Neural cell (in vitro differentiated cells): ENCODE results near the gene ANP32A. TPM values are rescaled to one million over a fixed set of nuclear protein-coding genes. Genes with fewer than 3 reads are reported as not detected.

Source experiments
- H2AFZ ChIP-seq: fragments of 200-600, 300-800 bp; sonication (generic), shearing (Covaris generic); 2 replicates; pipeline ENCODE4 v1.6.0; 2014; ENCODE audit warnings: low read depth, mild to moderate bottlenecking, antibody characterized with exemption, low read length, moderate library complexity
- H3F3A ChIP-seq: fragments of 200-600 bp; shearing (Covaris generic); 2 replicates; pipeline ENCODE4 v1.6.1; 2016; ENCODE audit warnings: mild to moderate bottlenecking, moderate library complexity, mixed read lengths, antibody characterized with exemption, low read length; ENCODE audit not compliant: insufficient read depth, poor library complexity, severe bottlenecking
- H3K27ac ChIP-seq: fragments of 200-600, 300-800 bp; sonication (generic), shearing (Covaris generic); 2 replicates; pipeline ENCODE4 v1.5.1; 2014; ENCODE audit warnings: mild to moderate bottlenecking, low read length, moderate library complexity
- H3K27me3 ChIP-seq: fragments of 300-800, 200-600 bp; sonication (generic), shearing (Covaris generic); 2 replicates; pipeline ENCODE4 v1.6.0; 2014; ENCODE audit warnings: mild to moderate bottlenecking, low read depth, low read length, moderate library complexity; ENCODE audit not compliant: insufficient read depth
- H3K36me3 ChIP-seq: fragments of 300-800, 200-600 bp; sonication (generic), shearing (Covaris generic); 2 replicates; pipeline ENCODE4 v1.5.1; 2014; ENCODE audit warnings: mild to moderate bottlenecking, antibody characterized with exemption, low read length, moderate library complexity; ENCODE audit not compliant: insufficient read depth
- H3K4me2 ChIP-seq: fragments of 300-800, 200-600 bp; sonication (generic), shearing (Covaris generic); 2 replicates; pipeline ENCODE4 v1.6.0; 2014; ENCODE audit warnings: mild to moderate bottlenecking, low read length
- H3K4me3 ChIP-seq: fragments of 300-800, 200-600 bp; sonication (generic), shearing (Covaris generic); 2 replicates; pipeline ENCODE4 v1.5.1; 2014; ENCODE audit warnings: mild to moderate bottlenecking, low read length, moderate library complexity
- H3K79me2 ChIP-seq: fragments of 200-600 bp; shearing (Covaris generic); replicated peaks from 2 replicates; pipeline ENCODE4 v1.6.0; 2014; ENCODE audit warnings: mild to moderate bottlenecking, low read length, moderate library complexity; ENCODE audit not compliant: insufficient read depth
- H3K9ac ChIP-seq: fragments of 300-800, 200-600 bp; sonication (generic), shearing (Covaris generic); 2 replicates; pipeline ENCODE4 v1.6.1; 2016; ENCODE audit warnings: mild to moderate bottlenecking, low read length, mixed read lengths
- H3K9me2 ChIP-seq: fragments of 200-600 bp; shearing (Covaris generic); 2 replicates; pipeline ENCODE4 v1.6.1; 2016; ENCODE audit warnings: mild to moderate bottlenecking, low read length, mixed read lengths; ENCODE audit not compliant: insufficient read depth
- H3K9me3 ChIP-seq: fragments of 200-600, 300-800 bp; sonication (generic), shearing (Covaris generic); 2 replicates; pipeline ENCODE4 v1.6.1; 2016; ENCODE audit warnings: mild to moderate bottlenecking, mixed run types, low read length, moderate library complexity, mixed read lengths
- H4K20me1 ChIP-seq: fragments of 200-600 bp; shearing (Covaris generic); 2 replicates; pipeline ENCODE4 v1.6.1; 2016; ENCODE audit warnings: mild to moderate bottlenecking, mixed run types; ENCODE audit not compliant: insufficient read depth
- EP300 ChIP-seq: fragments of 450-650 bp; conservative IDR thresholded peaks from 2 replicates; pipeline ENCODE4 v1.6.1; 2014; ENCODE audit warnings: antibody characterized with exemption, mild to moderate bottlenecking, moderate library complexity; ENCODE audit not compliant: poor library complexity, severe bottlenecking
- EZH2 ChIP-seq: fragments of 200-600, 300-800 bp; shearing (Covaris generic), sonication (generic); IDR thresholded peaks from 2 replicates; pipeline ENCODE4 v1.6.1; 2014; ENCODE audit warnings: antibody characterized with exemption, low read length, borderline replicate concordance, mild to moderate bottlenecking; ENCODE audit not compliant: insufficient read depth, poor library complexity, severe bottlenecking
- MXI1 ChIP-seq: fragments of 450-650 bp; conservative IDR thresholded peaks from 2 replicates; pipeline ENCODE4 v1.6.1; 2014; ENCODE audit warnings: antibody characterized with exemption, mild to moderate bottlenecking; ENCODE audit not compliant: poor library complexity, severe bottlenecking
- POLR2AphosphoS5 ChIP-seq: IDR thresholded peaks from 2 replicates; pipeline ENCODE4 v1.6.1; 2012
- RAD21 ChIP-seq: fragments of 450-650 bp; conservative IDR thresholded peaks from 2 replicates; pipeline ENCODE4 v1.6.1; 2014; ENCODE audit warnings: antibody characterized with exemption, mild to moderate bottlenecking, moderate library complexity
- SMC3 ChIP-seq: fragments of 450-650 bp; conservative IDR thresholded peaks from 2 replicates; pipeline ENCODE4 v1.6.1; 2014; ENCODE audit warnings: antibody characterized with exemption, mild to moderate bottlenecking, moderate library complexity; ENCODE audit not compliant: poor library complexity
- TAF1 ChIP-seq: IDR thresholded peaks from 2 replicates; pipeline ENCODE4 v1.6.1; 2012; ENCODE audit warnings: low read depth
- polyA plus RNA-seq: library from polyadenylated mRNA; depleted of rRNA; stranded (reverse); fragments of >200 nt; gene quantifications from 2 replicates; pipeline ENCODE4 v1.2.3, GENCODE V29; 2014
- TF ChIP-seq, protein P1 (sequence below): fragments of 450-650 bp; IDR thresholded peaks from 2 replicates; pipeline ENCODE4 v1.5.1; 2014; ENCODE audit warnings: antibody characterized with exemption, mild to moderate bottlenecking, moderate library complexity; ENCODE audit not compliant: poor library complexity, severe bottlenecking
- TF ChIP-seq, protein P2 (sequence below): IDR thresholded peaks from 2 replicates; pipeline ENCODE4 v1.6.1; 2012; ENCODE audit warnings: borderline replicate concordance

ANP32A gene
- polyA plus RNA-seq, 1 donor from 2014 or later, result 190 TPM

DNA sequence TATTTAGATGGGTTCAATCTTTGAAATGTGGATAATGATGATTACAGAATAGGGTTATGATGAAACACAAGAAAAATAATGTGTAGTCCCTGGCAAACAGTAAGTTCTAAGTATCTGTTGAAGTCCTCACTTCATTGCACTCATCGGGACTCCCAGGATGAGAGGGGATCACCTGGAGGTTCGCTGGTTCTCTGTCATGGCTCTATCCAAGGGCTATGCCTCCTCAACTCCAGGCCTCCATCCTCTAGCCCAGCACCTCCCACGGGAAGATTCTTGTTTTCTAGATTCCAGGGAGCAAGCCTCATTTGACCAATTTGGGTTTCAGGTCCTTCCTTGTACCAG, 45.5 kb downstream of the ANP32A start:
- TF ChIP-seq SMC3 (no peak), MXI1 (no peak), TAF1 (no peak), EZH2 (no peak)
- TF ChIP-seq, protein P1, sequence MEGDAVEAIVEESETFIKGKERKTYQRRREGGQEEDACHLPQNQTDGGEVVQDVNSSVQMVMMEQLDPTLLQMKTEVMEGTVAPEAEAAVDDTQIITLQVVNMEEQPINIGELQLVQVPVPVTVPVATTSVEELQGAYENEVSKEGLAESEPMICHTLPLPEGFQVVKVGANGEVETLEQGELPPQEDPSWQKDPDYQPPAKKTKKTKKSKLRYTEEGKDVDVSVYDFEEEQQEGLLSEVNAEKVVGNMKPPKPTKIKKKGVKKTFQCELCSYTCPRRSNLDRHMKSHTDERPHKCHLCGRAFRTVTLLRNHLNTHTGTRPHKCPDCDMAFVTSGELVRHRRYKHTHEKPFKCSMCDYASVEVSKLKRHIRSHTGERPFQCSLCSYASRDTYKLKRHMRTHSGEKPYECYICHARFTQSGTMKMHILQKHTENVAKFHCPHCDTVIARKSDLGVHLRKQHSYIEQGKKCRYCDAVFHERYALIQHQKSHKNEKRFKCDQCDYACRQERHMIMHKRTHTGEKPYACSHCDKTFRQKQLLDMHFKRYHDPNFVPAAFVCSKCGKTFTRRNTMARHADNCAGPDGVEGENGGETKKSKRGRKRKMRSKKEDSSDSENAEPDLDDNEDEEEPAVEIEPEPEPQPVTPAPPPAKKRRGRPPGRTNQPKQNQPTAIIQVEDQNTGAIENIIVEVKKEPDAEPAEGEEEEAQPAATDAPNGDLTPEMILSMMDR, result no peak
- Histone ChIP-seq H3K9me3 (no peaks in the 10 kb centered on the region), H3K27ac (no peak overlapping the region), H3F3A (no peaks in the 10 kb centered on the region), H3K27me3 (no peaks in the 10 kb centered on the region), H3K4me2 (no peak overlapping the region), H3K79me2 (no peaks in the 10 kb centered on the region), H2AFZ (no peak overlapping the region), H3K36me3 (peaks cover 7% of the 10 kb centered on the region), H3K9me2 (no peaks in the 10 kb centered on the region), H4K20me1 (no peaks in the 10 kb centered on the region), H3K9ac (no peak overlapping the region), H3K4me3 (no peak overlapping the region)

DNA sequence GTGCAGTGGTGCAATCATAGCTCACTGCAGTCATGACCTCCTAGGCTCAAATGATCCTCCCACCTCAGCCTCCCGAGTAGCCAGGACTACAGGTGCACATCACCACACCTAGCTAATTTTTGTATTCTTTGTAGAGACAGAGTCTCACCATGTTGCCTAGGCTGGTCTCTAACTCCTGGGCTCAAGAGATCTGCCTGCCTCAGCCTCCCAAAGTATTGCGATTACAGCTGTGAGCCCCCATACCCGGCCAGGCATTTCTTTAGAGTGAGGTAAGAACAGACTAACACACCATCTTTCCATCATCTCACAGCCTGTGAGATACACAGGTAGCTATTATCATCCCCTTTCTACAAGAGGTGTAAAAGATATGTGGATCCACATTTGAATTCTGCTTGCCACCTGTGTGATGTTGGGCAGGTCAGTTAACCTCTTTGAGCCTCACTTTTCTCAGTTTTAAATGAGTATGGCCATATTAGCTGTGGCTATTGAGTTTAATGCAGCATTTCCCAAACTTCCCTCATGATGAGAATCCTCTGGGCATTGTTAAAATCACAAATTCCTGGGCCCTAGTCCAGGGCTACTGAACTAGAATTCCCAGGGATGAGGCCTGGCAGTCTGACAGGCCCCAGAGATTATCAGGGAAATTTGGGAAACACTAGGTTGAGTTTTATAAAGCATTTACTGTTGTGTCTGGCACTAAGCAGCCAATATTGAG, 46.0 kb downstream of the ANP32A start:
- H3K9me3 ChIP-seq, result no peaks in the 10 kb centered on the region
- H3K27ac ChIP-seq, result no peak overlapping the region
- no peak overlapping the region for H3K9ac ChIP-seq
- H2AFZ ChIP-seq, result no peak overlapping the region
- no peaks in the 10 kb centered on the region for H3F3A ChIP-seq
- no peak overlapping the region for H3K4me3 ChIP-seq
- H3K79me2 ChIP-seq, result no peaks in the 10 kb centered on the region
- peaks cover 7% of the 10 kb centered on the region for H3K36me3 ChIP-seq
- H3K9me2 ChIP-seq, result no peaks in the 10 kb centered on the region
- H4K20me1 ChIP-seq, result no peaks in the 10 kb centered on the region
- TF ChIP-seq EZH2, result no peak
- no peak for TF ChIP-seq SMC3
- TF ChIP-seq EP300, result no peak
- TF ChIP-seq, protein P2, sequence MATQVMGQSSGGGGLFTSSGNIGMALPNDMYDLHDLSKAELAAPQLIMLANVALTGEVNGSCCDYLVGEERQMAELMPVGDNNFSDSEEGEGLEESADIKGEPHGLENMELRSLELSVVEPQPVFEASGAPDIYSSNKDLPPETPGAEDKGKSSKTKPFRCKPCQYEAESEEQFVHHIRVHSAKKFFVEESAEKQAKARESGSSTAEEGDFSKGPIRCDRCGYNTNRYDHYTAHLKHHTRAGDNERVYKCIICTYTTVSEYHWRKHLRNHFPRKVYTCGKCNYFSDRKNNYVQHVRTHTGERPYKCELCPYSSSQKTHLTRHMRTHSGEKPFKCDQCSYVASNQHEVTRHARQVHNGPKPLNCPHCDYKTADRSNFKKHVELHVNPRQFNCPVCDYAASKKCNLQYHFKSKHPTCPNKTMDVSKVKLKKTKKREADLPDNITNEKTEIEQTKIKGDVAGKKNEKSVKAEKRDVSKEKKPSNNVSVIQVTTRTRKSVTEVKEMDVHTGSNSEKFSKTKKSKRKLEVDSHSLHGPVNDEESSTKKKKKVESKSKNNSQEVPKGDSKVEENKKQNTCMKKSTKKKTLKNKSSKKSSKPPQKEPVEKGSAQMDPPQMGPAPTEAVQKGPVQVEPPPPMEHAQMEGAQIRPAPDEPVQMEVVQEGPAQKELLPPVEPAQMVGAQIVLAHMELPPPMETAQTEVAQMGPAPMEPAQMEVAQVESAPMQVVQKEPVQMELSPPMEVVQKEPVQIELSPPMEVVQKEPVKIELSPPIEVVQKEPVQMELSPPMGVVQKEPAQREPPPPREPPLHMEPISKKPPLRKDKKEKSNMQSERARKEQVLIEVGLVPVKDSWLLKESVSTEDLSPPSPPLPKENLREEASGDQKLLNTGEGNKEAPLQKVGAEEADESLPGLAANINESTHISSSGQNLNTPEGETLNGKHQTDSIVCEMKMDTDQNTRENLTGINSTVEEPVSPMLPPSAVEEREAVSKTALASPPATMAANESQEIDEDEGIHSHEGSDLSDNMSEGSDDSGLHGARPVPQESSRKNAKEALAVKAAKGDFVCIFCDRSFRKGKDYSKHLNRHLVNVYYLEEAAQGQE, result no peak
- no peak for TF ChIP-seq TAF1
- TF ChIP-seq POLR2AphosphoS5, result no peak
- TF ChIP-seq, protein P1, result no peak
- TF ChIP-seq MXI1, result no peak
- TF ChIP-seq RAD21, result no peak
- no peaks in the 10 kb centered on the region for H3K27me3 ChIP-seq
- H3K4me2 ChIP-seq, result no peak overlapping the region
